Measurements from ENCODE around the gene ZNRF1. TPM values are rescaled to one million over a fixed set of nuclear protein-coding genes. Genes with fewer than 3 reads are reported as not detected.
"Not testable (repeated sequence)": the region's sequence is repeated elsewhere in the genome, so short reads cannot be mapped to it uniquely, and the experiment has no call there.

ZNRF1 gene
- polyA plus RNA-seq, 2 of the 4 experiments (the other 2 are of a cell fraction): 18.6 to 22.6 TPM

DNA sequence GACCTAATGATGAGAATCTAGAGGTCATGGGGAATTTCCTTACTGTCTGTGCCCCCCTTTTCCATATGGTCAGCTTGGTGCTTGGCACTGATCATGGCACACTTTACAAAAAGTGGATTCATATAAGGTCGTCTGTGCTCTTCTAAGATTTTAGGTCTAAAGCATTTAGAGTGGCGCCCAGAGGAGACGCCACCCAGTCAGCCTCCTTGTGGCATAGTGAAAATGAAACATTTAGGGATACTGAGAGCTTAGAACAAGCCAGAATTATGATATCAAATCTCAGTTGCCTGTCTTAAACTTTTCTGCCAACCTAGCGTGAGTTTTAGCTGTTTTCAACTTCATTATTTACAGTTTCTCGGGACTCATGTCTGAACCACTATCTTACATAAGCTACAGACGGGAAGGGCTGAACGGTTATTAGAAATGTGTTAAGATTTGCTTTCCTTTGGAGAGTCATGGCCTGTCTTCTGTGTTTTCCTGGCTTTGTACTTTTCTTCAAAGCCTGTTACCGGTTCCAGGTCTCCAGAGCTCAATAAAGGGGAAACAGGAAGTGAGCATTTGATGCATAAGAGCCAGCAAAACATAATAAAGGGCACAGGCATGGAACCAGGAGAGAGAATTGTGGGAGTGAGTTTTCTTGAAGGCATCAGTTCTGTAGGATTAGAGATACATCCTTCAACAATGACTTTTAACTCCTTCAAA lies 13.7 kb downstream of the ZNRF1 start:
- H3K4me1 ChIP-seq: peaks cover 37% of the 10 kb centered on the region
- no peak for FAIRE-seq

GRCh38 chr16:75013123-75013522 lies 14.3 kb downstream of the ZNRF1 start:
- 89% methylated on average over 6 of the region's 6 CpGs for WGBS (ENCODE audit: missing lambda C conversion rate)
- FAIRE-seq; POLR2A ChIA-PET; H3K9me3 ChIP-seq; H3K4me3 ChIP-seq; DNase-seq (ENCODE audit: low read depth in 1 of 2, low spot score in 1 of 2); ATAC-seq: not testable (repeated sequence)
- peaks cover 43% of the 10 kb centered on the region for H3K4me1 ChIP-seq
- peak overlapping the region in 1 of 2 experiments; percentile 49; a peak in 2 of 6 replicates for H3K27ac ChIP-seq
- peak overlapping the region; percentile 67; the same call in 1 of the 3 replicates for H3K4me2 ChIP-seq
- CTCF ChIA-PET: interaction anchor here (0.7 to 6.7 kb wide), 4 partner anchors 10 to 98 kb away, joined by 3 to 51 read pairs (median 18); partner anchors contain the start of gene ZNRF1

More for the DNA sequence above, 13.7 kb downstream of the ZNRF1 start:
- ChIA-PET POLR2A (interaction anchor here (0.6 kb wide), 1 partner anchor 13 kb away, joined by 4 read pairs; no protein-coding TSS in a partner anchor), CTCF (interaction anchor here (1.2 to 6.7 kb wide), 4 partner anchors 7 to 98 kb away, joined by 3 to 51 read pairs (median 18); partner anchors contain the start of gene ZNRF1)
- no peak for DNase-seq (ENCODE audit: low read depth in 1 of 2, low spot score in 1 of 2)
- no peak for ATAC-seq
- Histone ChIP-seq H3K9me3 (no peaks in the 10 kb centered on the region), H3K27ac (peak overlapping the region; percentile 49 to 71; a peak in 5 of 6 replicates), H3K4me2 (peak overlapping the region; percentile 67), H3K4me3 (no peak overlapping the region)
- no peak for TF ChIP-seq MYC (IDR thresholded peaks at IDR 0.05; ENCODE audit: borderline replicate concordance, low read length)
- no peak for TF ChIP-seq ZC3H11A (IDR thresholded peaks at IDR 0.05)
- no peak for TF ChIP-seq CTCF (IDR thresholded peaks at IDR 0.05)
- TF ChIP-seq TP53 (CRISPR knock-in tag; IDR thresholded peaks at IDR 0.05): no peak
- no peak for TF ChIP-seq TFCP2L1 (CRISPR knock-in tag; IDR thresholded peaks at IDR 0.05)
- WGBS (ENCODE audit: missing lambda C conversion rate): 74% methylated on average over 8 of the region's 8 CpGs

- H3K9me3 ChIP-seq: no peaks in the 10 kb centered on the region
- POLR2A ChIA-PET: no interaction called here
- no peak for ATAC-seq
- TF ChIP-seq HOXB13 (CRISPR knock-in tag; IDR thresholded peaks at IDR 0.05; ENCODE audit: low read depth): no peak
- TF ChIP-seq HDAC2 (IDR thresholded peaks at IDR 0.05): no peak
- no peak for TF ChIP-seq ESRRA (IDR thresholded peaks at IDR 0.05; ENCODE audit: borderline replicate concordance, low read length)
- no peak for TF ChIP-seq MAFK (IDR thresholded peaks at IDR 0.05; ENCODE audit: partially characterized antibody)
- no peak for TF ChIP-seq HES2 (IDR thresholded peaks at IDR 0.05)
- TF ChIP-seq MAZ (IDR thresholded peaks at IDR 0.05; ENCODE audit: borderline replicate concordance, low read depth, low read length): no peak
- TF ChIP-seq EP300 (IDR thresholded peaks at IDR 0.05): no peak
- TF ChIP-seq, protein P1, sequence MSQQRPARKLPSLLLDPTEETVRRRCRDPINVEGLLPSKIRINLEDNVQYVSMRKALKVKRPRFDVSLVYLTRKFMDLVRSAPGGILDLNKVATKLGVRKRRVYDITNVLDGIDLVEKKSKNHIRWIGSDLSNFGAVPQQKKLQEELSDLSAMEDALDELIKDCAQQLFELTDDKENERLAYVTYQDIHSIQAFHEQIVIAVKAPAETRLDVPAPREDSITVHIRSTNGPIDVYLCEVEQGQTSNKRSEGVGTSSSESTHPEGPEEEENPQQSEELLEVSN (IDR thresholded peaks at IDR 0.05; ENCODE audit: borderline replicate concordance, low read depth): no peak
- no peak for TF ChIP-seq NFE2L2 (conservative IDR thresholded peaks at IDR 0.05; ENCODE audit: low read length)
- no peak for TF ChIP-seq HOXB5 (CRISPR knock-in tag; IDR thresholded peaks at IDR 0.05)
- TF ChIP-seq, protein P2, sequence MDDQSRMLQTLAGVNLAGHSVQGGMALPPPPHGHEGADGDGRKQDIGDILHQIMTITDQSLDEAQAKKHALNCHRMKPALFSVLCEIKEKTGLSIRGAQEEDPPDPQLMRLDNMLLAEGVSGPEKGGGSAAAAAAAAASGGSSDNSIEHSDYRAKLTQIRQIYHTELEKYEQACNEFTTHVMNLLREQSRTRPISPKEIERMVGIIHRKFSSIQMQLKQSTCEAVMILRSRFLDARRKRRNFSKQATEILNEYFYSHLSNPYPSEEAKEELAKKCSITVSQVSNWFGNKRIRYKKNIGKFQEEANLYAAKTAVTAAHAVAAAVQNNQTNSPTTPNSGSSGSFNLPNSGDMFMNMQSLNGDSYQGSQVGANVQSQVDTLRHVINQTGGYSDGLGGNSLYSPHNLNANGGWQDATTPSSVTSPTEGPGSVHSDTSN (IDR thresholded peaks at IDR 0.05): no peak
- no peak for TF ChIP-seq CHD4 (IDR thresholded peaks at IDR 0.05; ENCODE audit: borderline replicate concordance)
- TF ChIP-seq POLR2AphosphoS2 (conservative IDR thresholded peaks at IDR 0.05; ENCODE audit: low read length): no peak
- no peak for TF ChIP-seq ZNF302 (CRISPR knock-in tag; IDR thresholded peaks at IDR 0.05)
- no peak for TF ChIP-seq FOXS1 (CRISPR knock-in tag; IDR thresholded peaks at IDR 0.05)
- TF ChIP-seq RCOR1 (IDR thresholded peaks at IDR 0.05; ENCODE audit: low read depth, low read length): no peak
- no peak for TF ChIP-seq HEYL (CRISPR knock-in tag; IDR thresholded peaks at IDR 0.05)
- no peak for TF ChIP-seq GATA3 (IDR thresholded peaks at IDR 0.05; ENCODE audit: borderline replicate concordance)
- no peak overlapping the region for H3K27ac ChIP-seq
- CTCF ChIA-PET: interaction anchor here (6.7 kb wide), 1 partner anchor 96 kb away, joined by 51 read pairs; no protein-coding TSS in a partner anchor
- H3K4me2 ChIP-seq: no peak overlapping the region
- 95% methylated on average over 2 of the region's 2 CpGs for WGBS (ENCODE audit: missing lambda C conversion rate)
- DNase-seq (ENCODE audit: low read depth in 1 of 2, low spot score in 1 of 2): no peak
- no peak overlapping the region for H3K4me3 ChIP-seq
- no peak for FAIRE-seq
- H3K4me1 ChIP-seq: peaks cover 55% of the 10 kb centered on the region
Observed at GRCh38 chr16:75014318-75014717, 15.5 kb downstream of the ZNRF1 start.

Data from A549 (cell line).